Measurements from ENCODE around the gene USH1C. TPM values are rescaled to one million over a fixed set of nuclear protein-coding genes. Genes with fewer than 3 reads are reported as not detected.
A peak's percentile ranks its signal among the peaks of the same experiment; 100 is the strongest.

USH1C gene
- total RNA-seq, 1 donor from 2014 or later = not detected

- Mint-ChIP-seq H3K4me3 (no peak overlapping the region), H3K4me1 (no peaks in the 10 kb centered on the region), H3K36me3 (ENCODE audit: low read depth) (no peaks in the 10 kb centered on the region), H3K27ac (ENCODE audit: unreplicated experiment) (no peak overlapping the region), H3K27me3 (ENCODE audit: low read depth) (peaks cover 12% of the 10 kb centered on the region), H3K9me3 (no peaks in the 10 kb centered on the region)
- no peak for TF ChIP-seq CTCF (conservative IDR thresholded peaks at IDR 0.05)
- DNase-seq (ENCODE audit: low read depth, low spot score) = no peak
Measured at GRCh38 chr11:17568944-17569343, 24.7 kb upstream of the USH1C start.

DNA sequence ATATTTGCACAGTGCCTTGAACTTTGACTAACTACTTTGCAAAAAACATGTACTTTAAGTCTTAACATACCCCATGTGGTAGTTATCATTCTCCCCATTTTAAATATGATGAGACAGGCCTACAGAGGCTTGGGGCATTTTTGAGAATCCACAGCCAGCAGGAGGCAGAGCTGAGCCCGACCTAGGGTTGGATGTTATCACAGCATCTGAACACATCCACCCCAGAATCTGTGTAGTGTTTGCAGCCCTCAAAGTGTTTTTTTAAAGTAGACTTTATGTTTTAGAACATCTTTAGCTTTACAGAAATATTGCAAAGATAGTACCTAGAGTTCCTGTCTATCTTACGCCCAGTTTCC is 20.4 kb upstream of the USH1C start:
- no peaks in the 10 kb centered on the region for H3K36me3 Mint-ChIP-seq (ENCODE audit: low read depth)
- H3K27ac Mint-ChIP-seq (ENCODE audit: unreplicated experiment) = no peak overlapping the region
- TF ChIP-seq CTCF (conservative IDR thresholded peaks at IDR 0.05) = peak; percentile 40
- no peaks in the 10 kb centered on the region for H3K4me1 Mint-ChIP-seq
- H3K9me3 Mint-ChIP-seq = no peaks in the 10 kb centered on the region
- H3K27me3 Mint-ChIP-seq (ENCODE audit: low read depth) = peaks cover 10% of the 10 kb centered on the region
- no peak overlapping the region for H3K4me3 Mint-ChIP-seq
- DNase-seq (ENCODE audit: low read depth, low spot score) = no peak

DNA sequence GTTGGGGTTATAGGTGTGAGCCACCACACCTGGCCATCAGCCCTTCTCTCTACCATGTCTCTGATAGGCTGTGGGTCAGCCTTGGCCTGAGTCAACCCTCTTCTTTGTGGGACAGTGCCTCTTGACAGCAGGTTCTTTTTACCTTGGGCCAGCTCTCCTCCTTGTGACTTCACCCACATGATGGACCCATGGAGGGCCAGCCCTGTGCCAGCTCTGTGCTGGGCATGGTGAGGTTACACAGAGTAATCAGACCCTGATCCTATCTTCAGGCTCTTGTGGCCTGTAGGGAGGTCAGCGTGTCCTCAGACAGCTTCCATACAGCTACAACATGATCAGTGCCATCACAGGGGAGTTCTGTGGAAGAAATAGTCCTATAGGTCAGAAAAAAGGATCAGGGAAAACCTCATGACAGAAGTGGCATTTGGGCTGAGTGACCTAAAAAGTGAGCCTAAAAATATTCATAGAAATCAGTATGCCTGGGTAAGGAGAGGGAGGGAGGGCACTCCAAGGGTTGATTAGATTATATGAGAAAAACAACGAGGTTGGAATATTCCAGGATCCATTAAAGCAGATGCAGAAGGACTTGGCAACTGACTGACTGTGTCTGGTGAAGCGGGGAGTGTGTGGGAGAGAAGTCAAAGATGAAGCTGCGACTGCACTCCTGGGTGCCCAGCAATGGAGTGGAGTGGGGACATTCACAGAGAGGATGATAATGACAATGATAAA is 19.9 kb upstream of the USH1C start:
- Mint-ChIP-seq H3K9me3 (no peaks in the 10 kb centered on the region), H3K27me3 (ENCODE audit: low read depth) (peaks cover 8% of the 10 kb centered on the region), H3K4me3 (no peak overlapping the region), H3K36me3 (ENCODE audit: low read depth) (no peaks in the 10 kb centered on the region), H3K27ac (ENCODE audit: unreplicated experiment) (no peak overlapping the region), H3K4me1 (no peaks in the 10 kb centered on the region)
- DNase-seq (ENCODE audit: low read depth, low spot score) = no peak
- no peak for TF ChIP-seq CTCF (conservative IDR thresholded peaks at IDR 0.05)

DNA sequence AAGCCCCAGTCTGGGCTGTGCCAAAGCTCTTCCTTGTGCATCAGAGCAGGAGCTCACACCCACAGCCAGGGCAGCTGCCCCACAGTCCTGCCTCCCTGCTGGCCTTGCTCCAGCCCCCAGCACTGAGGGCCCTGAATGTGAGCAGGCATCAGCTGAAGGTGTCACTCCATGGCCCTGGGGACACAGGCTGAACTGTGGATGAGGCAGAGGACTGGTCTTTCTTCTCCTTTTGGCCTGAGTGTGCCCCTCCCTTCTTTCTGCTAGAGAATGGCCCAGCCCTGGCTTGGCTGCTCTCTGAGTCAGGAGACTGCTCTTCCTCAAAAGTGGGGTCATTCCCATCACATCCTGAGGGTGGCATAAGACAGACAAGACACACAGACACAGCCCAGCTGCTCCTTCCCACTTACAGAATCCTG is 19.0 kb upstream of the USH1C start:
- TF ChIP-seq CTCF (conservative IDR thresholded peaks at IDR 0.05) = no peak
- Mint-ChIP-seq H3K9me3 (no peaks in the 10 kb centered on the region), H3K27ac (ENCODE audit: unreplicated experiment) (no peak overlapping the region), H3K4me1 (no peaks in the 10 kb centered on the region), H3K4me3 (no peak overlapping the region), H3K36me3 (ENCODE audit: low read depth) (no peaks in the 10 kb centered on the region), H3K27me3 (ENCODE audit: low read depth) (peaks cover 8% of the 10 kb centered on the region)
- DNase-seq (ENCODE audit: low read depth, low spot score) = no peak

- H3K36me3 Mint-ChIP-seq (ENCODE audit: low read depth) = no peaks in the 10 kb centered on the region
- no peak for TF ChIP-seq CTCF (conservative IDR thresholded peaks at IDR 0.05)
- no peak overlapping the region for H3K4me3 Mint-ChIP-seq
- H3K9me3 Mint-ChIP-seq = no peaks in the 10 kb centered on the region
- no peaks in the 10 kb centered on the region for H3K4me1 Mint-ChIP-seq
- H3K27ac Mint-ChIP-seq (ENCODE audit: unreplicated experiment) = no peak overlapping the region
- peaks cover 4% of the 10 kb centered on the region for H3K27me3 Mint-ChIP-seq (ENCODE audit: low read depth)
- DNase-seq (ENCODE audit: low read depth, low spot score) = no peak
Measured at GRCh38 chr11:17561526-17561925, 17.3 kb upstream of the USH1C start.
